Loucy (cell line): ENCODE results near the gene STARD10.

Source experiments
- EZH2phosphoT487 ChIP-seq: fragments of 200-600 bp; IDR thresholded peaks from 2 replicates; pipeline ENCODE4 v1.6.1; 2018; ENCODE audit warnings: antibody characterized with exemption, mild to moderate bottlenecking, moderate library complexity, borderline replicate concordance
- TF ChIP-seq, protein P1 (sequence below): fragments of 200-600 bp; sonication (generic); conservative IDR thresholded peaks from 2 replicates; pipeline ENCODE4 v1.5.1; 2014; ENCODE audit warnings: mild to moderate bottlenecking, antibody characterized with exemption, low read length

GRCh38 chr11:72742513-72743320, 51.1 kb downstream of the STARD10 start:
- TF ChIP-seq, protein P1, sequence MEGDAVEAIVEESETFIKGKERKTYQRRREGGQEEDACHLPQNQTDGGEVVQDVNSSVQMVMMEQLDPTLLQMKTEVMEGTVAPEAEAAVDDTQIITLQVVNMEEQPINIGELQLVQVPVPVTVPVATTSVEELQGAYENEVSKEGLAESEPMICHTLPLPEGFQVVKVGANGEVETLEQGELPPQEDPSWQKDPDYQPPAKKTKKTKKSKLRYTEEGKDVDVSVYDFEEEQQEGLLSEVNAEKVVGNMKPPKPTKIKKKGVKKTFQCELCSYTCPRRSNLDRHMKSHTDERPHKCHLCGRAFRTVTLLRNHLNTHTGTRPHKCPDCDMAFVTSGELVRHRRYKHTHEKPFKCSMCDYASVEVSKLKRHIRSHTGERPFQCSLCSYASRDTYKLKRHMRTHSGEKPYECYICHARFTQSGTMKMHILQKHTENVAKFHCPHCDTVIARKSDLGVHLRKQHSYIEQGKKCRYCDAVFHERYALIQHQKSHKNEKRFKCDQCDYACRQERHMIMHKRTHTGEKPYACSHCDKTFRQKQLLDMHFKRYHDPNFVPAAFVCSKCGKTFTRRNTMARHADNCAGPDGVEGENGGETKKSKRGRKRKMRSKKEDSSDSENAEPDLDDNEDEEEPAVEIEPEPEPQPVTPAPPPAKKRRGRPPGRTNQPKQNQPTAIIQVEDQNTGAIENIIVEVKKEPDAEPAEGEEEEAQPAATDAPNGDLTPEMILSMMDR = no peak
- no peak for TF ChIP-seq EZH2phosphoT487
